Measurements from ENCODE around the gene CAMTA1. TPM values are rescaled to one million over a fixed set of nuclear protein-coding genes. Genes with fewer than 3 reads are reported as not detected.

The CAMTA1 gene
- total RNA-seq, 1 donor from 2014 or later: 40.9 TPM

DNA sequence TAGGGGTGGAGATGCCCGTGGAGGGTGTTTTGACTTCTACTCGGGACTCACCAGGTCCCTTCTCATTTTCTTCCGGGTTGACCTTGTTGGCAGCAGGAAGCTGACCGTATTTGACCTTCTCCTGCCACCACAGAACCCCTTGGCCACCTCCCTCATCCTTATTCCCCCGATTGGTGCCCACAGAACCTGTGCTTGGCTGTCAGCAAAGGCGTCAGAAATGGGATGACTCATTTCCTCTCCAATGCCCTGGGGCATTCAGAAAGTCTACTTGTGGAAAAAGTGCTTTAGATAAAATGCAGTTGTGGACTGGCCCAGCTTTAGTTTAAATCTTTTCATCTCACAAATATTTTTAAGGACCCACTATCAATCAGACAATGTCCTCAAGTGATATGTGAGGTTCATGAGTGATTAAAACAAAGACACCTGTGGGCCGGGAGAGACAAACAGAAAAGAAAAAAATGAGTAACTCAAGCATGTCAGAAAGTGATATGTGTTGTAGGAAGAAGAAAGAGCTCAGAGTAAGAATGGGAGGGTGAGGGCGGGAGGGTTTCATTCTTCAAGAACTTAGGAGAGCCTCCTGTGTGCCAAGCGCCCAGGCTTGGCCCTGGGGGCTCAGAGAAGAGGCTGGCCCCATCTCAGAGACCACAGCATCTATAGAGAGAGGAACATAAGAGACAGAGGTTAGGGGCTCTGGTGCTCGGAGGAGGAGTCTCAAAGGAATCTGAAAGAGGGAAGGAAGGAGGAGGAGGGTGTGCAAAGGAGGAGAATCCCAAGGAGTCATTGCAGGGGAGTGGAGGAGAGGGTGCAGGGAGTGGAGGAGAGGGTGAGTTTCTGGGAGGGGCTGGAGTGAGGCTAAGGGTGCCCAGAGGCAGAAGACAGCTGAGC is 764.3 kb downstream of the CAMTA1 start:
- peak; percentile 79 to 81 for DNase-seq (ENCODE audit: low read depth in 2 of 2)

DNA sequence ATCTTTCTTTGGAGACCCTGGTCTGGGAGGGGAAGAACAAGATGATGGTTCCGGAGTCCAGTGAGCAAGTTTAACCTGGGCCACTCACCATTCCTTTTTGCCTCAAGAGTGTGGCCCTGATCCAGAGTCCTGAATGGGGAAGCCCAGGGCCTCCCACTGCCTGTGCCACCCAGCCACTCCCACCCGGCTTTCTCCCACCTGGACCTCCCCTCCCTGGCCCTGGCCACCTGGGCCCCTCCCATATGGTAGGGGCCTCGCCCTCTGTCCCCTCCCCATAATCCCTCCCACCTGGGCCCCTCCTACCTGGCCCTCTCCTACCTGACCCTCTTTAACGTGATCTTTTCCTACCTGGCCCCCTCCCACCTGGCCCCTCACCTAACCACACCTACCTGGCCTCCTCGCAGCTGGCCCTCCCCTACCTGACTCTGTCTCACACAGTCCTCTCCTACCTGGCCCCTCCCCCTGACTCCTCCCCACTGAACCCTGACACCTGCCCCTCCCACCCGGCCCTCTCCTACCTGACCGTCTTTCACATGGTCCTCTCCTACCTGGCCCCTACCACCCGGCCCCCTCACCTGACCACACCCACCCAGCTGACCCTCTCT is 765.1 kb downstream of the CAMTA1 start:
- DNase-seq (ENCODE audit: low read depth in 2 of 2): no peak

DNA sequence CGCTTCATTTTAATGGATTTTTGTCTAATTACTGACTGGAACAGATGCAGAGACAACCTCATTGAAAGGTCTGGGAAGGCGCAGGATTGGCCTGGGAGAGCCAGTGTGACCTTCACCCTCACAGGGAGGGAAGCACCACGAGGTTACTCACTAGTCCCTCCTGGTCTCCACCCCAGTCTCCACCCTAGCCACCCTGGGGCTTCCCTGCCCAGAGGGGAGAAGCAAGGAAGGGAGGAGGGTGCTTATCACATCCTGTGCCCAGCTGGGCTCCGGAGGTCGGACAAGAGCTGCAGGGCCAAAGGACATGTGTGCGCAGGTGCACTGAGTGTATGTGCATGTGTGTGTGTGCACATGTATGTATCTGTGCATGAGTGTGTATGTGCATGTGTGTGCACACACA is 765.7 kb downstream of the CAMTA1 start:
- no peak for DNase-seq (ENCODE audit: low read depth in 2 of 2)

- DNase-seq (ENCODE audit: low read depth in 2 of 2): no peak
These were observed 766.2 kb downstream of the CAMTA1 start for GRCh38 chr1:7551442-7551841.

- peak; percentile 74 to 92 for DNase-seq (ENCODE audit: low read depth in 2 of 2)
These were observed 767.1 kb downstream of the CAMTA1 start for GRCh38 chr1:7552402-7552801.

DNA sequence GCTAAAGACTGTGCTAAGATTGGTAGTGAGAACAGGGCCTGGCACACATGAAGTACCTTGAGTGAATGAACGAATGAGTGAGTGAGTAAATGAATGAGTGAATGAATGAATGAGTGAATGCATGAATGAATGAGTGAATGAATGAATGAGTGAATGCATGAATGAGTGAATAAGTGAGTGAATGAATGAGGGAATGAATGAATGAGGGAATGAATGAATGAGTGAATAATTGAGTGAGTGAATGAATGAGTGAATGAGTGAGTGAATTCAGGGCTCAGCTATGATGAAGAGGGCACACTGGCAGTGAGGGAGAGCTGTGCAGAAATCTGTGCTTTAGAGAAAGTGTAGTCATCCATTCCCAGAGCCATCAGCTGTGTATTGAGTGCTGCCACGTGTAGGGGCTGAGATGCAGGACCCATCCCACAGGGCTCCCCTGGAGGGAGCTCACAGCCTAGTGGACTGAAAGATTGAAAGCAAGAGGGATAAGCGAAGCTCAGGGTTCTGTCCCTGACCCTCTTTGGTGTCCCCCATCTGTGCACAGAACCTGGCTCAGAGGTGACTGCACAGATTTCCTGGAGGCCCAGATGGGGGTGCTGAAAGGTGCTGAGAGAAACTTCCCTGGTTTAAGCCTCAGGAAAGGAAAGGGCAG is 767.9 kb downstream of the CAMTA1 start:
- peak in 1 of 2 donors; percentile 58 for DNase-seq (ENCODE audit: low read depth in 2 of 2)

GRCh38 chr1:7554385-7555235 is 769.4 kb downstream of the CAMTA1 start:
- DNase-seq (ENCODE audit: low read depth in 2 of 2): no peak

DNA sequence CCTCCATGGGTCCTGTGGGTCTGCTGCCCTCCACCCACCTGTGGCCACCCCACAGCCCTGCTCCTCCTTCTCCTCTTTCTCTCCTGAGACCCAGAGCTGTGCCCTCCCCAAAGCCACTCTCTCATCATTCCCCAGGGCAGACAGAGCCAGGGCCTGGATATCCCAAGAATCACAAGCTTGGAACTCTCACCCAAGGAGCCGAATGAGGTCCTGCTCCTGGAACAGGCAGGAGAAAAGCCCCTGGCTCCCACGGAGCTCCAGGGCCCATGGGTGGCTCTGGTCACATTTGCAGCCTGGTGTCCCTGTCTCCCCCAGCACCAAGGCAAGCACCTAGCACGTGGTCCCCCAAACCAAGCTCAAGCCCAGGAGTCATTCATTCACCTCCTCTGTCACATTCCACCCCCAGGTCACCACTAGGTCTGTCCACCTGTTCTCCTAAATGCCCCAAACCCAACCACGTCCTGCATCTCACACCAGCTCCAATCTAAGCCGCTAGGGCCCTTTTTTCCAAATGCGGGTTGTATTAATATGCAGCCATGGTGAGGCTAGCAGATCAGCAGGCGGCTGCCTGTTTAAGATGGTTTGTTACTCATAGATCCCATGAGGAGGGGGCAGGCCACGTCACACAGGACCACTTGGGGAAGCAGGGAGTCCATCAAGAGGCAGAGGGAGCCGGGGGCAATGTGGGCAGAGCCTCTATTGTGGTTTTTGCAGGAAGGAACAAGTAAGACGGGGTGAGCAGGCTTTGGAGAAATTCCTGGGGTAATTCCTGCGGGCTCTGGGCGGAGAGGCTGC is 770.3 kb downstream of the CAMTA1 start:
- DNase-seq (ENCODE audit: low read depth in 2 of 2): no peak

GRCh38 chr1:7557301-7557891 is 772.1 kb downstream of the CAMTA1 start:
- DNase-seq (ENCODE audit: low read depth in 2 of 2): no peak

DNA sequence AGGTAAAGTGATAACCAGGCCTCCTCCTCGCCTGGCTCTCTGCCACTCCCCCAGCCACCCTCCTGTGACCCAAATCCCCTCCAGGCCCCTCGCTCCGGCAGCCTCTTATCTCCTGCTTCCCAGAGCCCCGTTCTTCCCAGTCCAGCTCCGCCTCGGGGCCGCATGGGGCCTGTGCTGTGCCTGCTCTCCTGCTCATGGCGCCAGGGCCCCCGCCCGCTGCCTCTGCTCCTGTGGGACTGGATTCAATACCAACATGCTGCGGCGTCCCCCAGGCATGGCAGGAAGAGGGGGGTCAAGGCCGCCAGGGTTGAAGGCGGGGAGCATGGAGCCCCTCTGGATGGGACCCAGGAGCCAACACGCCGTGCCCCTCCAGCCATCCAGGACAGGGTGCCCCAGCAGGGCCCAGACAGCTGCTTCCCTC is 772.8 kb downstream of the CAMTA1 start:
- no peak for DNase-seq (ENCODE audit: low read depth in 2 of 2)

GRCh38 chr1:7558481-7558880 is 773.2 kb downstream of the CAMTA1 start:
- DNase-seq (ENCODE audit: low read depth in 2 of 2): no peak

DNA sequence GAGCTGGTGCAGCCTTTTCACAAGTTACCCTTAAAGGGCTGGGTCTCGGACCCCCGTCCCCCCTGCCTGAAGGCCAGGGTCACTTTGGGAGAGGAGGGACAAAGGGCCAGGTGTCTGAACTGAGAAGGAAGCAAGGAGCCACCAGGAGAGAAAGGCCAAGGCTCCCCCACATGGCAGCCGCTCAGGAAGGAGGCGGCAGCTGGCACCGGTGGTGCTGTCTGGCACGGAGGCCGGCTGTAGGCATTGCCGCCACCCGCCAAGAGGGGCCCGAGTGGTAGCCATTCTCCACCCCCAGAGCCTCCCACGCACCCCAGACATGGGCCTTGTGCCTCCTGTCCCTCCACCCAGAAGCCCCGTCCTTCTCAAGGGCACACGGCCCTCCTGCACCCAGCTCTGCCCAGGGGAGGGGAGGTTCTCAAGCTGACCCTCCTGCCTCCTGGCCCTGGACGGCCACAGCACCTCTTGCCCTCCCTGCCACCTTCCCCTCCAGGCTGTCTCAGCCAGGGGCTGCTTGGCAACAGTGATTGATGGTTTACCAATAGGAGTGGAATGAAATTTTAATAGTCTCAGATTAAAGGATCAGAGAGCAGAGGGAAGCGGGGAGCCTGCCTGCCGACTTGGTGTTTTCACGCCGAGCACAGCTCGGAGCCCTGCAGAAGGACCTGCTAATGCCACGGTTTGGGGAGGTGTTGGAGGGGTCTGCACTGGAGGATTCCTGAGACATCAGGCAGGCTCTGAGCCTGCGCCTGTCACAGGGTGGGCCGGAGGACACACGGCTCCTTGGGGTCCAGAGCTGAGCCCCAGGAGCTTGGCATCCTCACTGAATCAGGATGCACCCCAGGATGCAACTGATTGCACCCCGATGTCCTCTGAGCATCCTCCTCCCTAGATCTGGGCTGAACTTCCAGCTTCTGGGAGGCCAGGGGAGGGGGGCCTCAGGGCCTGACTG is 773.9 kb downstream of the CAMTA1 start:
- DNase-seq (ENCODE audit: low read depth in 2 of 2): no peak

GRCh38 chr1:7560128-7560527 is 774.9 kb downstream of the CAMTA1 start:
- DNase-seq (ENCODE audit: low read depth in 2 of 2): no peak

- no peak for DNase-seq (ENCODE audit: low read depth in 2 of 2)
These were observed 775.4 kb downstream of the CAMTA1 start for GRCh38 chr1:7560601-7561181.

GRCh38 chr1:7561331-7561921 is 776.2 kb downstream of the CAMTA1 start:
- peak; percentile 16 to 55 for DNase-seq (ENCODE audit: low read depth in 2 of 2)

DNA sequence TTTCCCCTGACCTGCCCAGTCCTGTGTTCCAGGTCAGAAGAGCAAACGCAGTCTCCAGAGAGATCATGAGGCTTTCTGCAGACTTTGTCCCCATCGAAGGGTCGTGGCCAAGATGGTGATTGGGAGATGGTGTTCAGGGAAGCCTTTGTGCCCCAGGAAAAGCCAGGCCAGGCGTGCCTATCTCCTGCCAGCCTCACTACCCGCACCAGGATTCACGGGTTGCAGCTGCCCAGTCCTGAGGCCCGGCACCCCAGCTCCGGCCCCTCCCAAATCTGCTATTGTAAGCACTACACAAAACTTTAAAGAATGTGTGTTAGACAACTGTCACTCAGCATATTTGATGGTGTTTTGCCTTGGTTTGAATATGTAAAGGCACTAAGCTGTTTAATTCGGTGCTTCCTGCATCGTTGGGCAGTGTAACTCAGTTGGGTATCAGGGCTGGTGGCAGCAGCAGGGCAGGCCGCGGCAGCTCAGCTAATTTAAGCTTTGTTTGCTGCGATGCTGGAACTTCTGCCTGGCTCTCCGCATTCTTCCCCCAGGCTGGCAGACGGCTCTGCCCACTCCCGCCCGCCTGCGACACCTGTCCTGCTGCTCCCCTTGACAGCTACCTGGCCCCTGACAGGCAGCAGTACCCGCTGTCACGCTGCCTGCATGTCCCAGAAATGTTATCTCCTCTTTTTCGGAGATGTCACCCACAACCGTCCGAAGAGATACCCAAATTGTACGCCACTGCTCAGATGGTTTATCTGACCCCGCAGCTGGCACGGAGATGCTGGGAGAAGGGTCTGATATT is 776.9 kb downstream of the CAMTA1 start:
- no peak for DNase-seq (ENCODE audit: low read depth in 2 of 2)

All from lung microvascular endothelial cell (primary cell).